Retina (tissue), 1 donor: ENCODE results near the gene USP17L28.
A peak's percentile ranks its signal among the peaks of the same experiment; 100 is the strongest.
"Not testable (repeated sequence)": the region's sequence is repeated elsewhere in the genome, so short reads cannot be mapped to it uniquely, and the experiment has no call there.

Source experiments
- DNase-seq: peaks from one replicate; pipeline ENCODE4 v3.0.0-alpha.2; 2016

USP17L28 gene

GRCh38 chr4:9348593-9348992, at the start of gene USP17L28:
USP17L28 (plus strand) TSS chr4:9348893; CDS start chr4:9348893, 0 bp downstream.
- DNase-seq: not testable (repeated sequence)

- not testable (repeated sequence) for DNase-seq
Measured at GRCh38 chr4:9324191-9324590, 24.5 kb upstream of the USP17L28 start.

- DNase-seq: not testable (repeated sequence)
Measured at GRCh38 chr4:9324865-9325264, 23.8 kb upstream of the USP17L28 start, which contains the start of gene USP17L24. USP17L24 (plus strand) TSS chr4:9325165; CDS start chr4:9325165, 0 bp downstream.

GRCh38 chr4:9329611-9330010, 19.1 kb upstream of the USP17L28 start, which contains the start of gene USP17L25:
USP17L25 (plus strand) TSS chr4:9329911; CDS start chr4:9329911, 0 bp downstream.
- DNase-seq: not testable (repeated sequence)

- DNase-seq: not testable (repeated sequence)
Measured at GRCh38 chr4:9334358-9334757, 14.3 kb upstream of the USP17L28 start, which contains the start of gene USP17L26. USP17L26 (plus strand) TSS chr4:9334658; CDS start chr4:9334658, 0 bp downstream.

- not testable (repeated sequence) for DNase-seq
Measured at GRCh38 chr4:9339103-9339502, 9.6 kb upstream of the USP17L28 start, which contains the start of gene USP17L5. USP17L5 (plus strand) TSS chr4:9339403; CDS start chr4:9339403, 0 bp downstream.

GRCh38 chr4:9343848-9344247, 4.8 kb upstream of the USP17L28 start, which contains the start of gene USP17L27:
USP17L27 (plus strand) TSS chr4:9344148; CDS start chr4:9344148, 0 bp downstream.
- DNase-seq: not testable (repeated sequence)

GRCh38 chr4:9350866-9351265, 2.2 kb downstream of the USP17L28 start:
- not testable (repeated sequence) for DNase-seq

- DNase-seq: not testable (repeated sequence)
Measured at GRCh38 chr4:9353338-9353737, 4.6 kb downstream of the USP17L28 start, which contains the start of gene USP17L29. USP17L29 (plus strand) TSS chr4:9353638; CDS start chr4:9353638, 0 bp downstream.

- DNase-seq: not testable (repeated sequence)
Measured at GRCh38 chr4:9362829-9363228, 14.1 kb downstream of the USP17L28 start, which contains the start of gene USP17L30. USP17L30 (plus strand) TSS chr4:9363129; CDS start chr4:9363129, 0 bp downstream.

GRCh38 chr4:9379881-9380280, 31.2 kb downstream of the USP17L28 start:
- DNase-seq: not testable (repeated sequence)

GRCh38 chr4:9381012-9381534, 32.4 kb downstream of the USP17L28 start:
- peak; percentile 77 for DNase-seq

- no peak for DNase-seq
Measured at GRCh38 chr4:9384126-9384525, 35.4 kb downstream of the USP17L28 start.

- DNase-seq: not testable (repeated sequence)
Measured at GRCh38 chr4:9389001-9389400, 40.3 kb downstream of the USP17L28 start.
